Measurements from ENCODE around the gene ITCH. TPM values are rescaled to one million over a fixed set of nuclear protein-coding genes. Genes with fewer than 3 reads are reported as not detected.

The ITCH gene
- total and polyA plus RNA-seq, 2 donors (not counting 3 experiments of a cell fraction or from before 2014, with no cell fraction given) = 6.4 to 57.4 TPM

GRCh38 chr20:34401741-34402455 is 38.8 kb downstream of the ITCH start:
- Histone ChIP-seq H3K9ac (replicated peaks; ENCODE audit: extremely low read depth, insufficient read depth, low read length) (no peak overlapping the region), H3K36me3 (ENCODE audit: control insufficient read depth in 2 of 2, extremely low read depth in 1 of 2, insufficient read depth in 2 of 2, low read length in 2 of 2) (peaks cover 0 to 2% of the 10 kb centered on the region in 2 experiments), H3K4me3 (replicated peaks in 1 of 3; ENCODE audit: insufficient read depth in 1 of 3, low read depth in 1 of 3, low read length in 3 of 3) (no peak overlapping the region), H4K20me1 (replicated peaks; ENCODE audit: control insufficient read depth, extremely low read depth, insufficient read depth, low read length) (peaks cover 11% of the 10 kb centered on the region), H3K9me1 (replicated peaks; ENCODE audit: control insufficient read depth, extremely low read depth, insufficient read depth, low read length) (no peaks in the 10 kb centered on the region), H3K27me3 (ENCODE audit: control insufficient read depth in 2 of 2, insufficient read depth in 2 of 2, low read length in 2 of 2) (no peaks in the 10 kb centered on the region), H3K4me1 (ENCODE audit: control insufficient read depth, extremely low read depth, insufficient read depth, low read length) (peaks cover 11% of the 10 kb centered on the region), H2AFZ (ENCODE audit: low read depth, low read length) (no peak overlapping the region), H3K9me3 (replicated peaks; ENCODE audit: control insufficient read depth, insufficient read depth, low read length) (no peaks in the 10 kb centered on the region), H3K4me2 (ENCODE audit: insufficient read depth, low read length) (no peak overlapping the region), H3K27ac (ENCODE audit: insufficient read depth, low read depth, low read length) (no peak overlapping the region), H3K79me2 (ENCODE audit: control insufficient read depth, insufficient read depth, low read length) (peaks cover 78% of the 10 kb centered on the region)
- no peak for TF ChIP-seq POLR2AphosphoS5 (IDR thresholded peaks at IDR 0.05; ENCODE audit: insufficient read depth, low read depth, low read length)
- no peak for TF ChIP-seq GATA2 (IDR thresholded peaks at IDR 0.05; ENCODE audit: insufficient read depth, insufficient read length, low read depth, low read length)
- no peak for TF ChIP-seq JUN (IDR thresholded peaks at IDR 0.05; ENCODE audit: borderline replicate concordance, insufficient read depth, insufficient read length, low read depth)
- no peak for TF ChIP-seq EZH2 (IDR thresholded peaks at IDR 0.05; ENCODE audit: borderline replicate concordance, low read depth, low read length, severe bottlenecking)
- no peak for TF ChIP-seq MYC (IDR thresholded peaks at IDR 0.05; ENCODE audit: low read depth, low read length)
- no peak for TF ChIP-seq FOS (IDR thresholded peaks at IDR 0.05; ENCODE audit: borderline replicate concordance, insufficient read depth, low read length)
- TF ChIP-seq MAX (IDR thresholded peaks at IDR 0.05; ENCODE audit: insufficient read depth, insufficient read length) = no peak
- TF ChIP-seq CTCF (IDR thresholded peaks at IDR 0.05; ENCODE audit: extremely low read depth in 1 of 2, insufficient read depth in 1 of 2, low read depth in 1 of 2, low read length in 2 of 2) = no peak
- no peak for TF ChIP-seq POLR2A (IDR thresholded peaks at IDR 0.05; ENCODE audit: low read depth, low read length)
- POLR2A ChIA-PET = no interaction called here
- no TSS peak for BruUV-seq (replicated peaks)
- dilution Hi-C loops (cut with MboI; ENCODE audit: extremely low pct_ligation_motif_present, low sequenced_read_pairs) (no loop called here), intact Hi-C loops (cut with micrococcal nuclease) (no loop called here)
- no peak for DNase-seq (ENCODE audit: low read depth, low spot score)
- CTCF ChIA-PET = interaction anchor here (1.4 to 4.1 kb wide), 3 partner anchors 10 to 211 kb away, joined by 3 to 15 read pairs (median 5); no protein-coding TSS in a partner anchor
- no peak for FAIRE-seq

Data from endothelial cell of umbilical vein (primary cell).